Left renal pelvis (tissue), 4 donors: ENCODE measurements around the gene CATSPERZ. TPM values are rescaled to one million over a fixed set of nuclear protein-coding genes. Genes with fewer than 3 reads are reported as not detected.
"Not testable (repeated sequence)": the region's sequence is repeated elsewhere in the genome, so short reads cannot be mapped to it uniquely, and the experiment has no call there.

ENCODE experiments used
- DNase-seq, 4 donors: peaks; one replicate each; pipeline ENCODE4 v3.0.0-alpha.2; 2013; ENCODE audit warnings: low read depth in 4 of 4, low spot score in 3 of 4
- polyA plus RNA-seq, 4 donors: library from polyadenylated mRNA; unstranded; fragments of 120-200 nt; gene quantifications; one replicate each; pipeline ENCODE4 v1.2.1, GENCODE V29; 2013; ENCODE audit not compliant: insufficient read length in 4 of 4

The CATSPERZ gene
- polyA plus RNA-seq, 4 donors, result 0.79 TPM; not detected in 3

DNA sequence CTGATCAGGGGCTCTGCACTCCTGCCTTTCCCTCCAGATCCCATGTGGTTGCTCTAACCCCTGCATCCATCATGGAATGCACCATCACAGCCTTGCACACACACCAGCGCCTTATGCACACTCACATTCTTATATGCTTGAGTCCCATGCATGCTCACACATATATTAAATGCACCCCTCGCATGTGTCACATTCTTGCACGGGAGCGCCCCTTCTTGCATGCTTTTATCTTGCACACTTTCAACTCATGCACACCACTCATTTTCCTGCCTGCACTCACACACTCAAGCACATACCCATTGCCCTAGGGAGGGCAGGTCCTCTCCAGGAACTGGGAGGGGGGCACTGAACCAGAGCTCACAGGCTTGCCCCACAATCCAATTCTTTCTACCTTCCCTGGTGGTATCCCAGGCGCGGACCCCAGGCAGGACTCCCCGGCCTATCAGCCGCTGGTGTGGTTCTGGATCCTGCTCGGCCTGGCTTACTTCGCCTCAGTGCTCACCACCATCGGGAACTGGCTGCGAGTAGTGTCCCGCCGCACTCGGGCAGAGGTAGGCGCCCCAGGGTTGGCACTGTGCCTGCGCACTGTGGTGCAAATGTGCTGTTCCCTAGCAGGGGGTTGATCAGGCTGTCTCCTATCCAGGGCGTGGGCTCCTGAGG, 2.3 kb upstream of the CATSPERZ start:
- DNase-seq, result no peak

DNA sequence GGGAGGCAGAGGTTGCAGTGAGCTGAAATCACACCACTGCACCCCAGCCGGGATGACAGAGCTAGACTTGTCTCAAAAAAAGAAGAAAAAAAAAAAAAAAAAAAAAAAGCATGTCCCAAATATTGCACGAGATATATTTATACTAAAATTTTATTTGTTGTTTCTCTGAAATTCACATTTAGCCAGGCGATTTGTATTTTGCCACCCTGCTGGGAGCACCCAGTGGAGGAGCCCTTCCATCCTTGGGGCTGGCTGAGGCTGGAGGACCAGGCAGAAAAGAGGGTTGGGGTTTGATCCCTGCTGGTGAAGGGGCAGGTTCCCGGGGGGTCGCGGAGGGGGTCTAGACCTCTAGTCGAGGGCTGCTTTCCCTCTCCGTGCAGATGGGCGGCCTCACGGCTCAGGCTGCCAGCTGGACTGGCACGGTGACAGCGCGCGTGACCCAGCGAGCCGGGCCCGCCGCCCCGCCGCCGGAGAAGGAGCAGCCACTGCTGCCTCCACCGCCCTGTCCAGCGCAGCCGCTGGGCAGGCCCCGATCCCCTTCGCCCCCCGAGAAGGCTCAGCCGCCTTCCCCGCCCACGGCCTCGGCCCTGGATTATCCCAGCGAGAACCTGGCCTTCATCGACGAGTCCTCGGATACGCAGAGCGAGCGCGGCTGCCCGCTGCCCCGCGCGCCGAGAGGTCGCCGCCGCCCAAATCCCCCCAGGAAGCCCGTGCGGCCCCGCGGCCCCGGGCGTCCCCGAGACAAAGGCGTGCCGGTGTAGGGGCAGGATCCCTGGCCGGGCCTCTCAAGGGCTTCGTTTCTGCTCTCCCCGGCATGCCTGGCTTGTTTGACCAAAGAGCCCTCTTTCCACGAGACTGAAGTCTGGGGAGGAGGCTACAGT, 952 bp upstream of the CATSPERZ start:
- no peak for DNase-seq

DNA sequence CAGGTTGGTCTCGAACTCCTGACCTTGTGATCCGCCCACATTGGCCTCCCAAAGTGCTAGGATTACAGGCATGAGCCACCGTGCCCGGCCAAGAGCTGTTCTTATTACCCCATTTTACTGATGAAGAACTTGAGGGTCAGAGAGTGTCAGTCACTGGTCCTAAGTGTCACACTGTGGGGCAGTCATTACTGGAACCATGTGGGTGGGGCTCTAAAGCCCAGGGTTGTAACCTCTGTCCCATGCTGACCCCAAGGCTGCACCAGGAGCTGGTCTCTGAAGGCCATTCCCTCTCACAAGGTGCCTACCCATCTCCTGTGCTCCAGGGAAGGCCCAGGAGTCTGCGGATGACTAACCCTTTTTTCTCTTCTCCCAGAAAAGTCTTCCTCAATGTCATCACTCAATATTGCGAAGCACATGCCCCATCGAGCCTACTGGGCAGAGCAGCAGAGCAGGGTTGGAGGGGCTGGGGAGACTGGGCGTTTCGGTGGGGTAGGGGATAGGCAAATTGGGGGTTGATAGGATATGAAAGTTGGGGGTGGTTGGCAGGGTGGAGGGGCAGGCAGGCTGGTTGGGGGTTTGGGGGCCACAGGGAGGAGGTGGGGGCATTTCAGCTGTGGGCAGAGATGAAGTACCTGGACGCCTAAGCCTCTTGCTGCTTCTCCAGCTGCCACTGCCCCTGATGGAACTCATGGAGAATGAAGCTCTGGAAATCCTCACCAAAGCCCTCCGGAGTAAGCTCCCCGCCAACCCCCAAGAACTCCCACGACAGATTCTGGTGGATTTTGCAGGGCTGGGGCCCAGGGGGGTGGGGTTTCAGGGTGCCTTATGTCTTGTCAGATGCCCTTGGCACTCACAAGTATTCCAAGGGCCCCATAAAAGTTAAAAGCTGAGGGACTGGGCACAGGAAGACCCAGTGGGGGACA, 3.2 kb downstream of the CATSPERZ start:
- DNase-seq, result no peak

DNA sequence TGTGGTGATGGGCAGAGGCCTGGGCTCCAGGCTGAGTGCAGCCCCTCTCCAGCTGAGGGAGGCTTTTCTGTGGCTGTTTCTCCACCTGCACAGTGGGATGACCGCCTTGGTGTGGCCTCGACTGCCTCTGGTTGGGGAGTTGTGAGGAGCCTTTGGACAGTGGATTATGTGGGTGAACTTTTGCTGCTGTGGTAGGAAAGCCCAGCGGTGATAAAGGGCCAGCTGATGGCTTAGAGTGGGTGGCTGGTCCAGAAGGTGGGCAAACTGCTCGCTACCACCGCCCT, 3.8 kb downstream of the CATSPERZ start:
- DNase-seq, result no peak

DNA sequence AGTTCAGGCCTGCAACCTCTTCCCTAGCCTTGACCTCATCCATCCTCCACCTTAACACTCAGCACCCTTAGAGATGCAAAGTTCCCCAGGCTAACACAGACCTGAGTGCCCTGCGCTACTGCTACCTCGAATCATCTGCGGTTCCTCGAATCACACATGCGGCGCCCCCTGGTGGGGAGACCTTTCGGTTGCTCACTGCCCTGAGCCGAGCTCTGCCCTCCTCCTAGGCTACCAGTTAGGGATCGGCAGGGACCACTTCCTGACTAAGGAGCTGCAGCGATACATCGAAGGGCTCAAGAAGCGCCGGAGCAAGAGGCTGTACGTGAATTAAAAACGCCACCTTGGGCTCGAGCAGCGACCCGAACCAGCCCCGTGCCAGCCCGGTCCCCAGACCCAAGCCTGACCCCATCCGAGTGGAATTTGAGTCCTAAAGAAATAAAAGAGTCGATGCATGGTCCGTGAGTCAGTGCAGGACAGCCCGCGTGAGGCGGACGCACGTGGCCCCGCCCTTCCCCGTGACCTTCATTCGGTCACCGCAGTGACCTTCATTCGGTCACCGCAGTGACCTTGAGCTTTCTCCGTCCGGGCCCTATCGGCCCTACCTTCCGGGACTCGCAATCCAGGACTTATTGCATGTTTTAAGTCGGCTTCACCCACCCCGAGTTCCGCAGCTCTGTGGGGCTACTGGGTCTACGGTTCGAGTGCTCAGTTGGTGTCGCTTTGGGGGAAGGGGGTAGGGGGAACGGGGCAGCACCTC, 4.3 kb downstream of the CATSPERZ start:
- DNase-seq, result peak in 2 of 4 donors; percentile 63 to 74

DNA sequence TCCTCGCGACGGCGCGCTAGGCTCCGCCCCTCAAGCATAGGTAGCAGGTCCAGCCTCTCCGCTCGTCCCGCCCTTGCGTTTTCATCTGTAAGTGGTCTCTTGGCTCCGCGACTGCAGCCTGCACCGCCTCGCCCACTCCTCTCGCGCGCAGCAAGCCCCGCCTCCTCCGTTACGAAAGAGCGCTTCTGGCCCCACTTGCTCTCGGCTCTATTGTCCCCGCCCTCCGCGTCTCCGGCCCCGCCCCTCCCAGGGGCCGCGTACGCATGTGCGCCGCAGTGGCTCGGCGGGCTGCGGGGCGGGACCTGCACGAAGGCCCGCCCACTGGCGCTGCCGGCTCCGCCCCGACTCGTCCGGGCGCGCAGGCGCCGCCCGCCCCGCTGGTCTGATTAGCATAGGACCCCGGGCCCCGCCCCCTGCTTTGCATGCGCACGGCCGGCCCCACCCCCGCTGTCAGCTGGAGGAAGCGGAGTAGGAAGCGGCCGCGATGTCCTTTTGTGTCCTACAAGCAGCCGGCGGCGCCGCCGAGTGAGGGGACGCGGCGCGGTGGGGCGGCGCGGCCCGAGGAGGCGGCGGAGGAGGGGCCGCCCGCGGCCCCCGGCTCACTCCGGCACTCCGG, 5.0 kb downstream of the CATSPERZ start, which contains the start of gene ESRRA:
Gene ESRRA (plus strand): TSS at position 450 of the 616 bp plus-strand sequence. CDS start 1,656 bp downstream, outside the sequence.
- peak; percentile 91 to 98 (median 96) for DNase-seq

DNA sequence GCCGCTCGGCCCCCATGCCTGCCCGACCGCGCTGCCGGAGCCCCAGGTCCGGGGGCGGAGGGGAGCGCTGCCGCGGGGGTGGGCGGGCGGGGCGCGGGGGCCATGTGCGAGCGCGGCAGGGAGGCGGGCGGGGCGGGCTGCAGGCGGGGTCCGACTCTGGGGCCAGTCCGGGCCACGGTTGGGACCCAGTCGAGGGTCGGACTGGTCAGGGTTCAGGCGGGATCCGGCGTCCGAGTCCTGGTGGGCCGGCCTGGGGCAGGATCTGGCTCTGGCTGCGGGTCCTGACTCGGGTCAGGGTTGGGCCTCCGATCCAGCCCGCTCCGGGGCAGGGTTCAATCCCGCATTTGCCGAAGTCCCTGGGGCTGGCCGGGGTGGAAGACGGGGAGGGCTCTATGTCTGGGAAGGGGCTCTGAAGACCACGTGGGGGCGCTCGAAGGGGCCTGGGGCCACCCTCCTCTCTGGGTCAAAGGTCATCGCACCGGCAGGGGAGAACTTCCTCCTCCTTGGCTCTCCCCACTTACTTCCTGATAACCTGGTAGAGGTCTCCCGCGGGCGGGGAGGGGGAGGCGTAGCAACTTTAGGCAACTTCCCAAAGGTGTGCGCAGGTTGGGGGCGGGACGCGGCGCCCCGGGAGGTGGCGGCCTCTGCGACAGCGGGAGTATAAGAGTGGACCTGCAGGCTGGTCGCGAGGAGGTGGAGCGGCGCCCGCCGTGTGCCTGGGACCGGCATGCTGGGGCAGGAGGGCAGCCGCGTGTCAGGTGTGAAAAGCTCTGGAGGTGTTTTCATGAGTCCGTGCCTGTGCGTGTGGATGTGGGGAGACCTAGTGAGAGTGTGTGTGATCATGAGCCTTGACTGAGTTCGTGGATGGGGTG, 5.8 kb downstream of the CATSPERZ start:
- DNase-seq, result no peak

DNA sequence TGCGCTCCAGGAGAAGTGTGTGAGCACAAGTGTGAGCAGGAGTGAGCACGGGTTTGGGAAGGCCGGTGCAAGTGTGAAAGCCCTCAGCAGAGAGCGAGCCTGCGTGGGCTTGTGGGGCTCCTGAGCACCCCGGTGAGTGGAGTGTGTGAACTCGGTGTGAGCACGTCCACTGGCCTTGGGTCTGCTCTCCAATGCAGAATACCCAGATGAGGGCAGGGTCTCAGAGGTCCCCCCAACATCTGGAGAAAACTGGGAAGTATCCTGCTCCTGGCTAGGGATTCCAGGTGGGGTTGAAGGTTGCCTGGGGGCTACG, 6.4 kb downstream of the CATSPERZ start:
- no peak for DNase-seq

DNA sequence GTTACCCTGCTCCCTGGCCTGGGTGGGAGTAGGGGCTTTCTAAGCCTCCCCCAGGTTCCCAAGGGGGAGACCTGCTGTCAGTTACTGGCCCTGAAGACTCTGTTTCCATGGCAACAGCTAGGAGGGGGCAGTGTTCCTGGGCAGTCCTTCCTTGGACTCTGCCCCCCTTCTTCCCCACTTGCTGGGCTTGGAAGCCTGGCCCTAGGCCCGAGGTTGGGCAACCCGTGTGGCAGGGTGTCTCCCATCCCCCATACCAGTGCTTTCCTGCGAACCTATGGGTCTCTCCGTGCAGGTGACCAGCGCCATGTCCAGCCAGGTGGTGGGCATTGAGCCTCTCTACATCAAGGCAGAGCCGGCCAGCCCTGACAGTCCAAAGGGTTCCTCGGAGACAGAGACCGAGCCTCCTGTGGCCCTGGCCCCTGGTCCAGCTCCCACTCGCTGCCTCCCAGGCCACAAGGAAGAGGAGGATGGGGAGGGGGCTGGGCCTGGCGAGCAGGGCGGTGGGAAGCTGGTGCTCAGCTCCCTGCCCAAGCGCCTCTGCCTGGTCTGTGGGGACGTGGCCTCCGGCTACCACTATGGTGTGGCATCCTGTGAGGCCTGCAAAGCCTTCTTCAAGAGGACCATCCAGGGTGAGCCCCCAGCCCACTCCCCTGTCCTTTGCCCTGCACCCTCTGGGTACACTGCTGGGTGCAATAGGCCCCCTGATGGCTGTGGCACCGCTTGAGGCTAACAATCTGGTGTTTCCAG, 6.9 kb downstream of the CATSPERZ start:
- DNase-seq, result no peak

DNA sequence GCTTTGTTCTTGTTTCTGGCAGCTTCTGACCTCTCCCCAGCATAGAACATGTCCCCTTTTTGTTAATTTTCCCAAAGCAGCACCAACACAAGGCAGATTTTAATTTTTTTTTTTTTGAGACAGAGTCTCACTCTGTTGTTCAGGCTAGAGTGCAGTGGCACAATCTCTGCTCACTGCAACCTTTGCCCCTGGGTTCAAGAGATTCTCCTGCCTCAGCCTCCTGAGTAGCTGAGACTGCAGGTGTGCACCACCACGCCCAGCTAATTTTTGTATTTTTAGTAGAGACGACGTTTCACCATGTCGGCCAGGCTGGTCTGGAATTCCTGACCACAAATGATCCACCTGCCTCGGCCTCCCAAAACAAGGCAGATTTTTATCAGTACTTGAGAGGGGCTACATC, 7.6 kb downstream of the CATSPERZ start:
- DNase-seq, result not testable (repeated sequence)

DNA sequence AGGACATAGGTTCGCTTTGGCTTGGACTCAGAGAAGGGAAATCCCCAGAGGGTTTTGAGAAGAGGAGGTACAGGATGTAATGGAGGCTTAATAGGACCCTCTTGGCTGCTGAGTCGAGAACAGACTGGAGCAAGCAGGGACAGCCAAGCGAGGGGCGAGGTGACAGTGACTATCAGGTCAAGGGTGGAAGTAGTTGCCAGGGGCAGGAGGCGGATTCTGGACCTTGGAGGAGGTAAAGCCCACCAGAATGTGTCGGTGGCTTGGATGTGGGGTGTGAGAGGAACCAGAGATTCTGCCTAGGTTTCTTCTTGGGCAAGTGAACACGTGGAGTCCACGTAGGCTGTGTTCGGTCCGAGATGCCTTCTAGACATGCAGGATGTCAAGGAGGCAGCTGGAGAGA, 12.8 kb downstream of the CATSPERZ start:
- DNase-seq, result no peak

DNA sequence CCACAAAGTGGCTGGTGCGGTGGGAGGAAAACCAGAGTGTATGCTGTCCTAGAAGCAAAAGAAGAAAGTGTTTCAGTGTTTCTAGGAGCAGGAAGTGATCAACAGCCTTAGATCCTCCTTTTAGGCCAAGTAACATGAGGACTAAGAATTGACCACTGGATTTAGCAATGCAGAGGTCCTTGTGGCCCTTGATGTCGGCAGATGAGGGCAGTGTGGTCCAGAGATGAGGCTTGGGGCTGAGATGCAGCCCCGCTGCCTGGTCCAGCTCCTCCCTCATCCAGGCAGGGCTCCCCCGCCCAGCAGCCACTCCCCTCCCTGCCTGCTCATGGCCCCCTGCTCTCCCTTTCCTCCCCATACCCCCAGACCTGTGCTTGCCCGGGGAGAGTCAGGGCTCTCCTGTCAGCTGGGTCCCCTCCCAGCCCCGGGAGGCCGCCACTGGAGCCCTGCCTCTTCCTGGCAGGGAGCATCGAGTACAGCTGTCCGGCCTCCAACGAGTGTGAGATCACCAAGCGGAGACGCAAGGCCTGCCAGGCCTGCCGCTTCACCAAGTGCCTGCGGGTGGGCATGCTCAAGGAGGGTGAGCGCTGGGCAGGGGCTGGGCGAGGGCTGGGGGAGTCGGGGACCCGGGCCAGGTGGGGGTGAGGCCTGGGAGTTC, 13.5 kb downstream of the CATSPERZ start:
- DNase-seq, result no peak

DNA sequence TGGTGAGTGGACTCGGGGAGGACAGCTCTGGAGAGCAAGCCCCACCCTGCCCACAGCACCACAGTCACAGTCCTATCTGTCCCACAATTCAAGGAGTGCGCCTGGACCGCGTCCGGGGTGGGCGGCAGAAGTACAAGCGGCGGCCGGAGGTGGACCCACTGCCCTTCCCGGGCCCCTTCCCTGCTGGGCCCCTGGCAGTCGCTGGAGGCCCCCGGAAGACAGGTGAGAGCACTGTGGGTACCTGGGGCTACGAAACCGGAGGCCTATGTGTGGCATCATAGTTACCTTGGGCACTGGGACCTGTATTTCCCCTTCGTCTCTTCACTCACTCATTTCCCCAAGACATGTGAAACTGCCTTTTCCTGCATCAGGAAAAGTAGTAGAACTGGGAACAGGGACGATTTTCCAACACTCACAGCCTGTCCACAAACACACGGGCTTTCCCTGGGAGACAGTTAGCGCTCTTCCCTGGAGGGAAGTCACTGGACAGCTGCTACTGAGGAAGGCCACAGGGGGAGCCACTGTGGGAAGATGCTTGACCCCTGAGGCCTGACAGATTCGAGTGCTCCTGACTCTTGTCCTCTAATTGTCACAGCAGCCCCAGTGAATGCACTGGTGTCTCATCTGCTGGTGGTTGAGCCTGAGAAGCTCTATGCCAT, 14.1 kb downstream of the CATSPERZ start:
- no peak for DNase-seq

DNA sequence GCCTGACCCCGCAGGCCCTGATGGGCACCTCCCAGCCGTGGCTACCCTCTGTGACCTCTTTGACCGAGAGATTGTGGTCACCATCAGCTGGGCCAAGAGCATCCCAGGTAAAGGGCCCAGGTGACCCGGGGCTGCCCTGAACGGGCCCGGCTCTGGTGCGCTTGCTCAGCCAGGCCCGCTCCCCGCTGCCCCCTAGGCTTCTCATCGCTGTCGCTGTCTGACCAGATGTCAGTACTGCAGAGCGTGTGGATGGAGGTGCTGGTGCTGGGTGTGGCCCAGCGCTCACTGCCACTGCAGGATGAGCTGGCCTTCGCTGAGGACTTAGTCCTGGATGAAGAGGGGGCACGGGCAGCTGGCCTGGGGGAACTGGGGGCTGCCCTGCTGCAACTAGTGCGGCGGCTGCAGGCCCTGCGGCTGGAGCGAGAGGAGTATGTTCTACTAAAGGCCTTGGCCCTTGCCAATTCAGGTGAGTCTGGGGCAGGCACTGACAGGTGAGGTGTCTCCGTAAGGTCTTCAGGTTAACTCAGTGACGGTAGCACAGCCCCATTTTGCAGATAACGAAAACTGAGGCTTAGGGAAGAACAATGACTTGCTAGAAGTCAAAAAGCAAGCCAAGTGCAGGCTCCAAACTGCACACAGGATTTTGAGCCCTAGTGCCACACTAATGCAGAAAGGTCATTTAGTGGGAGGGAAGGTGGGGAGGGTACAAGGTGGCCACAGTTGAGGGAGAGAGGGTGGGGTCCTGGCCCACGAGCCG, 14.8 kb downstream of the CATSPERZ start:
- no peak for DNase-seq

DNA sequence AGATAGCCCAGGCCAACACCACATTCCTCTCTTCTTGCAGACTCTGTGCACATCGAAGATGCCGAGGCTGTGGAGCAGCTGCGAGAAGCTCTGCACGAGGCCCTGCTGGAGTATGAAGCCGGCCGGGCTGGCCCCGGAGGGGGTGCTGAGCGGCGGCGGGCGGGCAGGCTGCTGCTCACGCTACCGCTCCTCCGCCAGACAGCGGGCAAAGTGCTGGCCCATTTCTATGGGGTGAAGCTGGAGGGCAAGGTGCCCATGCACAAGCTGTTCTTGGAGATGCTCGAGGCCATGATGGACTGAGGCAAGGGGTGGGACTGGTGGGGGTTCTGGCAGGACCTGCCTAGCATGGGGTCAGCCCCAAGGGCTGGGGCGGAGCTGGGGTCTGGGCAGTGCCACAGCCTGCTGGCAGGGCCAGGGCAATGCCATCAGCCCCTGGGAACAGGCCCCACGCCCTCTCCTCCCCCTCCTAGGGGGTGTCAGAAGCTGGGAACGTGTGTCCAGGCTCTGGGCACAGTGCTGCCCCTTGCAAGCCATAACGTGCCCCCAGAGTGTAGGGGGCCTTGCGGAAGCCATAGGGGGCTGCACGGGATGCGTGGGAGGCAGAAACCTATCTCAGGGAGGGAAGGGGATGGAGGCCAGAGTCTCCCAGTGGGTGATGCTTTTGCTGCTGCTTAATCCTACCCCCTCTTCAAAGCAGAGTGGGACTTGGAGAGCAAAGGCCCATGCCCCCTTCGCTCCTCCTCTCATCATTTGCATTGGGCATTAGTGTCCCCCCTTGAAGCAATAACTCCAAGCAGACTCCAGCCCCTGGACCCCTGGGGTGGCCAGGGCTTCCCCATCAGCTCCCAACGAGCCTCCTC, 15.7 kb downstream of the CATSPERZ start:
- not testable (repeated sequence) for DNase-seq
